Stimulated activated memory B cell treated with anti-CD40 and anti-IgM and Interleukin-4, amounts not matched to agents 10 μg/mL and 1 μg/mL and 100 μg/mL, for 72 hours (primary cell): ENCODE measurements around the gene BAIAP2.

Experiments used
- ATAC-seq: fragments of 150-1000 bp; cut with Tn5 transposase; 2 replicates; pipeline ENCODE4 v1.10.0; 2021
- H3K27ac Mint-ChIP-seq: one replicate; pipeline ENCODE4 v1.8.0; 2022; ENCODE audit warnings: mild to moderate bottlenecking, mixed read lengths
- H3K27me3 Mint-ChIP-seq: one replicate; pipeline ENCODE4 v1.8.0; 2022; ENCODE audit warnings: mixed read lengths
- H3K36me3 Mint-ChIP-seq: one replicate; pipeline ENCODE4 v1.8.0; 2022; ENCODE audit warnings: mixed read lengths
- H3K4me1 Mint-ChIP-seq: one replicate; pipeline ENCODE4 v1.8.0; 2022; ENCODE audit warnings: mixed read lengths
- H3K4me3 Mint-ChIP-seq: one replicate; pipeline ENCODE4 v1.8.0; 2022; ENCODE audit warnings: mild to moderate bottlenecking, moderate library complexity, mixed read lengths
- H3K9me3 Mint-ChIP-seq: one replicate; pipeline ENCODE4 v1.8.0; 2022; ENCODE audit warnings: mixed read lengths

BAIAP2 gene

DNA sequence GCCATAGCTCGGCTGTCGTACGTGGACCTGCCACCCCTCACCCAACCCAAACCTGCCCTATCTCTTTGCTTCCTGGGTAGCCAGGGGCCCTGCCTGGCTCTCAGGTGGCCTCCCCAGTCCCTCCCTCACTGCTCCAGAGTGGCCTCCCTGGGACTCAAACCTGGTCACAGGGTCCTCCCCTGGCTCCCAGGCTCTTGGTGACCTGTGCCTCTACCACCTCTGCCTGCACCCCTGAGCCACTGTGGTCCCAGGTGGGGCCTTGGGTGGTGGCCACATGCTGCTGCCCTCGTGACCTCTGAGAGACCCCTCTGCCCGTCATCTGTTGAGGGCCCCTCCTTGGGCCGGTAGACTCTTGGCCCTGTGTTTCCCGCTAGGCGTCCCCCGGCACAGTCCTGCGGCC, 65.7 kb downstream of the BAIAP2 start:
- no peaks in the 10 kb centered on the region for H3K9me3 Mint-ChIP-seq
- peaks cover 30% of the 10 kb centered on the region for H3K4me1 Mint-ChIP-seq
- H3K27me3 Mint-ChIP-seq: peaks cover 91% of the 10 kb centered on the region
- no peak overlapping the region for H3K27ac Mint-ChIP-seq
- peaks cover 6% of the 10 kb centered on the region for H3K36me3 Mint-ChIP-seq
- no peak for ATAC-seq
- H3K4me3 Mint-ChIP-seq: no peak overlapping the region

DNA sequence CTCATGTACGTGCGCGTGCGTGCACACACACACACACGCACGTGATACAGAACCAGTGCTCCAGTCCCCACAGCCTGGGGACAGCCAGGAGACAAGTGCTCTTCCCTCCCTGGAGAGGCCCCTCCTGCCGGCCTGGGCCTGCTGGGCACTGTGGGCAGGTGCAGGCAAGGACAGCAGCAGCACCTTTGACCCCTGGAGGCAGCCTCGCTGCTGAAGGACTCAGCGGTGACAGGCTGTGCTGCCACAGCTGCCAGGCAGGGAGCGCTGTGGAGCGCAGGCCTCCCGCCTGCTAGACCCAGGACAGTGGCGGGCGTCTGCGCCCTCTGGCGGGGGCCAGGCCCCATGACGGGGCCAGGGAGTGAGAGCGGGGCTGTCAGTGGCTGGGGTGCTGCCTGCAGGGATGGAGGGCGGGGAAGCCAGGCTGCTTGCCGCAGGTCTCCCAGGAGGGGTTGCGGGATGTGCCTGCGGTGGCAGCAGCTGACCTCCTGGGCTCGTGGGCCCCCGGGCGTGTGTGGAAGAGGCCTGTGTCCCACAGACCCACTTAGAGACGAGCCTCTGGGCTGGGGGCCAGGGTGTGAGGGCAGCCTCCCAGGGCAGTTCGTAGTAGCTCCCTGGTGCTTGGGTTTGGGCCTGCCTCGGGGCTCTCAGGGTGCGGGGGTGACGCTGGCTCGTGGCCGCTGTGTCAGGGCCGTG, 66.8 kb downstream of the BAIAP2 start:
- Mint-ChIP-seq H3K4me3 (no peak overlapping the region), H3K36me3 (peaks cover 6% of the 10 kb centered on the region), H3K9me3 (no peaks in the 10 kb centered on the region), H3K4me1 (peaks cover 20% of the 10 kb centered on the region), H3K27me3 (peaks cover 85% of the 10 kb centered on the region), H3K27ac (no peak overlapping the region)
- peak; percentile 94 for ATAC-seq

DNA sequence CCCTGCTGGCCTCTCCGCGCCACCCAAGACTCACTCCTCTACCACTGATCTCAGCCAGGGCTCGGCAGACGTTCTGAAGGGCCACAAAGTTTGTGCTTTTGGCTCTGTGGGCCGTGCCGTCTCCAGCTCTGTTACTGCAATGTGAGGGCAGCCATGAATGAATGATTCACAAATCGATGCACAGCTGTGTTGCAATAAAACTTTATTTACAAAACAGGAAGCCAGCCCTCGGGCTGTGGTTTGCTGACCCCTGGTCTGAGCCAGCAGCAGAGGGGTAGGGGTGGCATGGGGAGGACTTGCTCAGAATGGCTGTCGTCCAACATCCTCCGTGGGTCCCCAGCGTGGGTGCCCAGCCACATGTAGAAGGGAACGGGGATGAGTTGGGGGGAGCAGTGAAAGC, 67.4 kb downstream of the BAIAP2 start:
- Mint-ChIP-seq H3K4me3 (no peak overlapping the region), H3K27ac (no peak overlapping the region), H3K36me3 (peaks cover 6% of the 10 kb centered on the region), H3K9me3 (no peaks in the 10 kb centered on the region), H3K4me1 (peaks cover 14% of the 10 kb centered on the region), H3K27me3 (peaks cover 83% of the 10 kb centered on the region)
- ATAC-seq: no peak

DNA sequence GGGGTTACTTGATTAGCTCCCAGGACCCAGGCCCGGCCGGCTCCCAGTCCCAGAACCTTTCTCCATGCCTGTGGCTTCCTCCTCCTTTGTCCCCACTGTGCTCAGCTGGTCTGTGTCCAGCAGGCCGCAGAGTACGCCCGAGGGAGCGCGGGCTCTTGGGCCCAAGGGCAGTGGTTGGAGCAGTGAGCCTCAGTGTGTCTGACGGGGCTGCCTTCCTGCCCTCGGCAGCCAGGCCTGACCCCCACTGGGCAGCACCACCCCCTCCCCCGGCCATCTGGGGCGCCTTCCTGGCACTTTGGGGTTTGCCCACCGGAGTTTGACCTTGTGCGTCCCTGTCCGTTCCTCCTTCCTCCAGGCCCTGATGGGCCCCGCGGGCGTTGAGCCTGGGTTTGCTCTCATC, 67.9 kb downstream of the BAIAP2 start:
- H3K36me3 Mint-ChIP-seq: peaks cover 6% of the 10 kb centered on the region
- H3K4me3 Mint-ChIP-seq: no peak overlapping the region
- peaks cover 10% of the 10 kb centered on the region for H3K4me1 Mint-ChIP-seq
- H3K27ac Mint-ChIP-seq: no peak overlapping the region
- peaks cover 83% of the 10 kb centered on the region for H3K27me3 Mint-ChIP-seq
- ATAC-seq: no peak
- H3K9me3 Mint-ChIP-seq: no peaks in the 10 kb centered on the region

DNA sequence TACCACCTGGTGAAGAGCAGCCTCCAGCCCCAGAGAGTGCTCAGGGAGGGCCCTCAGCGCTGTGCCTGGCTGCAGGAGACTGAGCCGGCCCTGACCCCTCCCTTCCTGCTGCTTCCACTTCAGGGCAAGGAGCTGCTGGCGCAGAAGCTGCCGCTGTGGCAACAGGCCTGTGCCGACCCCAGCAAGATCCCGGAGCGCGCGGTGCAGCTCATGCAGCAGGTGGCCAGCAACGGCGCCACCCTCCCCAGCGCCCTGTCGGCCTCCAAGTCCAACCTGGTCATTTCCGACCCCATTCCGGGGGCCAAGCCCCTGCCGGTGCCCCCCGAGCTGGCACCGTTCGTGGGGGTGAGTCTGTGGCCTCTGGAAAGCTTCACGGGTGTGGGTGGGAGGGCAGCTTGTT, 68.4 kb downstream of the BAIAP2 start:
- H3K4me1 Mint-ChIP-seq: peaks cover 10% of the 10 kb centered on the region
- no peak for ATAC-seq
- H3K27me3 Mint-ChIP-seq: peaks cover 78% of the 10 kb centered on the region
- H3K9me3 Mint-ChIP-seq: no peaks in the 10 kb centered on the region
- peaks cover 6% of the 10 kb centered on the region for H3K36me3 Mint-ChIP-seq
- no peak overlapping the region for H3K27ac Mint-ChIP-seq
- H3K4me3 Mint-ChIP-seq: no peak overlapping the region

DNA sequence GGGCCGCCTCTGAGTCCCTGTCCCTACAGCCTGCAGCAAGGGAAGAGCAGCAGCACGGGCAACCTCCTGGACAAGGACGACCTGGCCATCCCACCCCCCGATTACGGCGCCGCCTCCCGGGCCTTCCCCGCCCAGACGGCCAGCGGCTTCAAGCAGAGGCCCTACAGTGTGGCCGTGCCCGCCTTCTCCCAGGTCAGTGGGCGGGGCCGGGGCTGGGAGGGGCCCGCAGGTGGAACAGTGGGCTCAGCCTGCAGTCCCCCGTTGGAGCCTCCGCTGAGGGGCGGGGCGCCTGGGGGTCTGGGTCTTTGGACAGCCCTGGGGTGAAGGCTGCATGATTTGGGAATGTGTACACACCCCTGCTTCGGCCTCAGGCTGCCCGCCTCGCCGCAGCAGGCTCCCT, 71.8 kb downstream of the BAIAP2 start:
- no peaks in the 10 kb centered on the region for H3K36me3 Mint-ChIP-seq
- no peak overlapping the region for H3K4me3 Mint-ChIP-seq
- peaks cover 6% of the 10 kb centered on the region for H3K4me1 Mint-ChIP-seq
- H3K27ac Mint-ChIP-seq: no peak overlapping the region
- H3K9me3 Mint-ChIP-seq: no peaks in the 10 kb centered on the region
- ATAC-seq: no peak
- peaks cover 53% of the 10 kb centered on the region for H3K27me3 Mint-ChIP-seq

DNA sequence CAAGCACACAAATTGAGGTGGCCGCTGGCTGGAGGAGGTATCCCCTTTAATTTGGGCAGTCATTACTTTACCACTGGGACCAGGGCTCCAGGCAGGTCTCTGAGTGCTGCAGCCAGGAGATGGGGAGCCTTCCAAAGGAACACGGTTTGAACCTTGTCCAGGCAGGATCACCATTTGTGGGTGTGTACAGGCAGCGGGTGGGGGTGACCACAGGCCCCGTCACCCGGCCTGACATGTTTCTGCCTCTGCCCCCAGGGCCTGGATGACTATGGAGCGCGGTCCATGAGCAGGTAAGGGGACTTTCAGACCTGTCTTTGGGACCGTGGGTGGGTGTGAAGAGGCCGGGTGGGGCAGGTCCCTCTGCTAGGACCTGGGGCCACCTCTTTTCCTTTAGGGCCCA, 73.3 kb downstream of the BAIAP2 start:
- Mint-ChIP-seq H3K9me3 (no peaks in the 10 kb centered on the region), H3K36me3 (no peaks in the 10 kb centered on the region), H3K27me3 (peaks cover 50% of the 10 kb centered on the region), H3K4me3 (no peak overlapping the region), H3K4me1 (no peaks in the 10 kb centered on the region), H3K27ac (no peak overlapping the region)
- ATAC-seq: peak; percentile 3

DNA sequence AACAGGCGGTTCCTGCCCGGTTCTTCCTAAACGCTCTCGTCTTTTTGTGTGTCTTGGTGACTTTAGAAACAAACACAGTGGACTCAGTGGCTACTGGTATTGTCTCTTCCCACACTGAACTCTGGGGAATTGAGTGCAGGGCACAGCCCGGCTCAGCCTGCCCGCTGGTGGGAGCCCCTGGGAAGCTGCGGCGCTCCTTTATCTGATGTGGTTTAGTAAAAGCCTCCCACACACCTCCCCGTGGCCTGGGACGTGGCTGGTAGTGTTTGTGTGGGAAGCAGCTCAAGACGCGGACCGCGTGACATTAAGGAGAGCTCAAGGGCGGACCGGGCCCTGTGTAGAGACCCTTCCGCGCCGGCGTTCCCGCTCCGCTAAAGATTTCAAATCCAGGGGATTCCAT, 75.0 kb downstream of the BAIAP2 start:
- H3K27me3 Mint-ChIP-seq: peaks cover 40% of the 10 kb centered on the region
- H3K4me3 Mint-ChIP-seq: no peak overlapping the region
- no peak for ATAC-seq
- H3K27ac Mint-ChIP-seq: no peak overlapping the region
- no peaks in the 10 kb centered on the region for H3K9me3 Mint-ChIP-seq
- no peaks in the 10 kb centered on the region for H3K36me3 Mint-ChIP-seq
- H3K4me1 Mint-ChIP-seq: no peaks in the 10 kb centered on the region

DNA sequence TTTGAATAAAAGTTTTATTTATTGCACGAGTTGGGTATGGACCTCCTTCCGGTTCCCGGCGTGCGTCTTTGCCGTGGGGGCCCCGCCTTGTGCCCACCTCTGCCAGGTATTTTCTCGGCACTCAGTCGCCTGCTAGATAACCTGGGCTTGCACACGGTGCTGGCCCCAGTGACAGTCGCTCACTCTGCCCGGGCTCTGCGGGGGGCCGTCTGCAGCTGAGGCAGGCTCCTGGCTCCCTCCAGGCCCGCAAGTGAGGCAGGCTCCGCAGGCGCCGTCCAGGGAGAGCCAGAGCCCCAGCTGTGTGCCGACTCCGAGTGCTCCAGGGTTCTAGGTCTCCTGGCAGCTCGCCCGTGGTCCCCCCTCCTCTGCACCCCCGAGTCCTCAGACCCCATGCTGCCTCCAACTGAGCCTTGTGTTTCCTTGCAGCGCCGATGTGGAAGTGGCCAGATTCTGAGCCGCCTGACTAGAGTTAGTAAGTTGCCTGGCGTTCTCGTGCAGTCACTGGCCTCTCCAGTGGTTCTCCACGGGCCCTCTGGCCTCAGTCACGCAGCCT, 75.6 kb downstream of the BAIAP2 start:
- no peak overlapping the region for H3K4me3 Mint-ChIP-seq
- no peaks in the 10 kb centered on the region for H3K36me3 Mint-ChIP-seq
- ATAC-seq: no peak
- no peaks in the 10 kb centered on the region for H3K9me3 Mint-ChIP-seq
- no peaks in the 10 kb centered on the region for H3K4me1 Mint-ChIP-seq
- H3K27ac Mint-ChIP-seq: no peak overlapping the region
- H3K27me3 Mint-ChIP-seq: peaks cover 40% of the 10 kb centered on the region

DNA sequence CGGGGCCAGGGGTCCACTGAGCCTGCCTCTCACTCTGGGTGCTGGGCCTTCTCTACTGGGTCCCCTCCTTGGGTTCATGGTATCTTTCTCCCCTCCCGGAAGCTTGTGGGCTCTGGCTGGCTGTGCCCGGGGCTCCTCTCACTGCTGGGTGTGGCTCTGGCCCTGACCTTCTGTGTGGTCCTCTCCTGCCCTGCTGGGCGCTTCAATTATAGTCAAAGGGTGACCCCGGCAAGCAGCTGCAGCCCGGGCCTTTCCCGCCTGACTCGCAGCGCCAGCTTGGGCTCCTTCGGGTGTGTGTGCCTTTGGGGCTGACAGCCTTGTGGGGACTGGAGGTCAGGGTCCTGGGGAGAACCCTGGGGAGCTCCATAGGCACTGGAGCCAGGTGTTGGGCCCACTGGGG, 76.1 kb downstream of the BAIAP2 start:
- H3K27me3 Mint-ChIP-seq: peaks cover 40% of the 10 kb centered on the region

DNA sequence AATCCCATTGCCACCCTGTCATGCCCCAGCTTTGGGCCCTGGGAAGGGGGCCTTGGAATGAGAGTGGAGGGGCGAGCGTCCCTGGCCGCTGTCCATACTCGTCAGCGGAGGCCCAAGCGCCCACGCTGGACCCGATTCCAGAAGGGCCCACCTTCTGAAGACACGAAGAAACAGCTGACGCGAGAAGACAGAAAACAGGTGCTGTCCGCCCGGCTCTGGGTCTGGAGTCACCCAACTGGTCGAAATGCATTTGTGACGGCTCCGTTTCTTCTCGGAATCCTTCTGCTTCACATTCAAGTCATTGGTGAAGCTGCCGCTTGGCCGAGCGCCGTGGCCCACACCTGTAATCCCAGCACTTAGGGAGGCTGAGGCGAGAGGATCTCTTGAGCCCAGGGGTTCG, 77.5 kb downstream of the BAIAP2 start:
- Mint-ChIP-seq H3K4me3 (no peak overlapping the region), H3K27me3 (peaks cover 48% of the 10 kb centered on the region), H3K4me1 (no peaks in the 10 kb centered on the region), H3K9me3 (no peaks in the 10 kb centered on the region), H3K36me3 (no peaks in the 10 kb centered on the region), H3K27ac (no peak overlapping the region)
- no peak for ATAC-seq

More for the DNA sequence above, 76.1 kb downstream of the BAIAP2 start:
- no peak for ATAC-seq
- no peaks in the 10 kb centered on the region for H3K36me3 Mint-ChIP-seq
- H3K27ac Mint-ChIP-seq: no peak overlapping the region
- no peak overlapping the region for H3K4me3 Mint-ChIP-seq
- no peaks in the 10 kb centered on the region for H3K9me3 Mint-ChIP-seq
- H3K4me1 Mint-ChIP-seq: no peaks in the 10 kb centered on the region

DNA sequence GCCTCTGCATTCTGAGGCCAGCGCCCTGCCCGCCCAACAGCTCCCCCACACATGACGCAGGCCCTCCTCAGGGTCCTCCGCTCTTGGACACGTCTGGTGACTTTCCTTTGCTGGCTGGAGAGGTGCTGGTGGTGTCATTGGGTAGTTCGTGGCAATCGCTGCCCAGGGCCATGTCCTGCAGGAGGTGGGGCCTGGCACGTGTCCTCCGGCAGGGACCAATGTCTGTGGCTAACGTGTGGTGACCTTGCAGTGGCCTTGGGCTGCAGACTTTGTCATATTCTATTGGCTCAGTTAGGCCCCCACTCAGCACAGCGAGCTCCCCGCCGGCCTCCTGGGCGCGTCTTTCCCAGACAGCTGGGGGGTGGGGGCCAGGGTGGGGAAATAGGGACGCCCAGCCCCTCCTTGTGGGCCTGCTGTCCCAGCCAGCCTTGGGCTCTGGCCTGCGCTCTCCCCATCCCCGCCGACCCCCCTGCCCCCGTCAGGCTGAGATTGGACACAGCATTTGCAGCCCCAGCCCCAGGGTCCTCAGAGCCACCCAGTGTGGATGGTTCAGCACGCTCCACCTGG, 78.3 kb downstream of the BAIAP2 start:
- H3K4me1 Mint-ChIP-seq: no peaks in the 10 kb centered on the region
- no peaks in the 10 kb centered on the region for H3K9me3 Mint-ChIP-seq
- H3K4me3 Mint-ChIP-seq: no peak overlapping the region
- no peak overlapping the region for H3K27ac Mint-ChIP-seq
- H3K27me3 Mint-ChIP-seq: peaks cover 48% of the 10 kb centered on the region
- ATAC-seq: no peak
- H3K36me3 Mint-ChIP-seq: no peaks in the 10 kb centered on the region

DNA sequence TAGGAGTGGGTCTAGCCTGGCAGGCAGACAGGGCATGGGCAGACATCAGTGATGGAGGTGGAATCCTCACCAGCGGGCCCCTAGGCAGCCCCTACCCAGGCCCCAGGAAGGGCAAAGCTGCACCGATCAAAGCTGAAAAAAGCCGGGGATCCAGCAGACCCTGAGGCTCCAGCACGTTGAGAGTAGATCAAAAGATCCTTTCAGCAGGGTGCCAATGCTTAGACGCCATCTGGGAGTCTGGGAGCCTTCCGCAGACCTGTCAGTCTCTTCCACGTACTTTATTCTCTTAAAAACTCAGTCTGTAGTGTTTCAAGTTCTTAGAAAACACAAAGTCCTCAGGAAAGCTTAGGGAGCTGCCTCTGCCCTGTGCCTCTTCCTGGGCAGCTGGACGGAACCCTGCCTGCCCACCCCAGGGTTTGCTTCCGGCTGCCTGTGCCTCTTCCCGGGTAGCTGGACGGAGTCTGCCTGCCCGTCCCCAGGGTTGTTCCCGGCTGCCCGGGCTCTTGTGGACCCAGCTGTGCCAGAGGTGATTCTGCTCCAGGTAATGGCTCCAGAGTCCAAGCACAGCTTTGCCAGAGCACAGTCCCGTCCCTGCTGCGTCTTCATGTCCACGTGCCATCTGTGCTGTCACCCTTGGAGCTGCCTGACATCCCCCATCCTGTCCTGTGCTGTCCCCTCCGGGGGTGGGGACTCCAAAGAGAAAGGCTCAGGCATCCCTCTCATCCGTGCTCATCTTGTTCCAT, 79.6 kb downstream of the BAIAP2 start:
- H3K36me3 Mint-ChIP-seq: no peaks in the 10 kb centered on the region
- no peak for ATAC-seq
- no peak overlapping the region for H3K4me3 Mint-ChIP-seq
- no peaks in the 10 kb centered on the region for H3K9me3 Mint-ChIP-seq
- peaks cover 60% of the 10 kb centered on the region for H3K27me3 Mint-ChIP-seq
- H3K4me1 Mint-ChIP-seq: peaks cover 8% of the 10 kb centered on the region
- H3K27ac Mint-ChIP-seq: no peak overlapping the region

DNA sequence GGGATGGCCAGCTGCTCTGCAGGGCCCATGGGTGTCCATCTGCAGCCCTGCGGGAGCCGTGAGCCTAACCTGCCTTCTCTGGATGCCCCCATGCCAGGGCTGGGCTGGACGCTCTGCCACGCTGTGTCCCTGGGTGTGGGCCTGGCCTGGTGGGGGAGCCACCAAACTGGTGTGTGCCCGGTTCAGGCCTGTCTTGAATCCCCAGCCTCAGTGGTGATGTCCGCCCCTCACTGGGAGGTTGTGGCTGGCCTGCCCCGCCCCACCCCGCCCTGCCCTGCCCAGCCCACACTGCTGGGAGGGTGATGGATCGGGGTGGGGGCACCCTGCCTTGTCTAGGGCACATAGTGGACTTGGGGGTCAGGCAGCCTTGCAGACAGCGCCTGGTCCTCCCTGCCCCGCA, 80.3 kb downstream of the BAIAP2 start:
- Mint-ChIP-seq H3K4me1 (peaks cover 12% of the 10 kb centered on the region), H3K27me3 (peaks cover 60% of the 10 kb centered on the region), H3K9me3 (no peaks in the 10 kb centered on the region), H3K27ac (no peak overlapping the region), H3K4me3 (no peak overlapping the region), H3K36me3 (no peaks in the 10 kb centered on the region)
- no peak for ATAC-seq

DNA sequence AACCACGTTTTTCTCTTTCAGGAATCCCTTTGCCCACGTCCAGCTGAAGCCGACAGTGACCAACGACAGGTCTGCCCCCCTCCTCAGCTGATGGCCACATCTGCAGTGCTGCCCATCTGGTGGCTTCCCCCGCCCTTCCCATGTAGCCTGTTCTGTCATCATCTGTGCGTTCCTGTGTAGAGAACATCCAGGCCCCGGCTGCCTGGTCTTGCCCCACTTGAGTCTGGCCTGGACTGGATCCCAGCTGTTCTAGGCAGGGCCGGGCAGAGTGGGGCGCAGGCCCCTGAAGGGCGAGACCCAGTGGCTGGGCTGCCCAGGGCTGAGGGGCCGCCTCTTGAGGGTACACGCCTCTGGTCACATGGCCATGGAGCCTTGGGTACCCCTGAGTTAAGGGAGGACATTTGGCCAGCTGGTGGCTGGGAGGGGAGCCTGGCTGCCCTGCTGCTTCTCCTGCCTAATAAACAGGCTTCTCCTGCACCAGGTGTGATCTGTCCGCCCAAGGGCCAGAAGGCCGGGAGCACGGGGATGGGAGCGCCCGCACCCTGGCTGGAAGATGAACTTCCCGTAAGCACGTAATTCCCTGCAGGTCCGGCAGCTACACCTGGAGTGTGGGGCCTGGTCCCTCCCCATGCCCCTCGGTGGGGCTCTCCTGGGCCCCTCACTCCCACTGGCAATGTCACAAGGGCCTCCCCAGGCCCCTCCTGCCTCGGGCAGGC, 81.0 kb downstream of the BAIAP2 start:
- H3K36me3 Mint-ChIP-seq: no peaks in the 10 kb centered on the region
- no peak overlapping the region for H3K27ac Mint-ChIP-seq
- no peak overlapping the region for H3K4me3 Mint-ChIP-seq
- no peaks in the 10 kb centered on the region for H3K9me3 Mint-ChIP-seq
- peaks cover 60% of the 10 kb centered on the region for H3K27me3 Mint-ChIP-seq
- no peak for ATAC-seq
- peaks cover 12% of the 10 kb centered on the region for H3K4me1 Mint-ChIP-seq
